Neural cell (in vitro differentiated cells): ENCODE data around the gene PPIL4. TPM values are rescaled to one million over a fixed set of nuclear protein-coding genes. Genes with fewer than 3 reads are reported as not detected.

Experiments
- H2AFZ ChIP-seq: fragments of 200-600, 300-800 bp; sonication (generic), shearing (Covaris generic); 2 replicates; pipeline ENCODE4 v1.6.0; 2014; ENCODE audit warnings: low read depth, mild to moderate bottlenecking, antibody characterized with exemption, low read length, moderate library complexity
- H3F3A ChIP-seq: fragments of 200-600 bp; shearing (Covaris generic); 2 replicates; pipeline ENCODE4 v1.6.1; 2016; ENCODE audit warnings: mild to moderate bottlenecking, moderate library complexity, mixed read lengths, antibody characterized with exemption, low read length; ENCODE audit not compliant: insufficient read depth, poor library complexity, severe bottlenecking
- H3K27ac ChIP-seq: fragments of 200-600, 300-800 bp; sonication (generic), shearing (Covaris generic); 2 replicates; pipeline ENCODE4 v1.5.1; 2014; ENCODE audit warnings: mild to moderate bottlenecking, low read length, moderate library complexity
- H3K27me3 ChIP-seq: fragments of 300-800, 200-600 bp; sonication (generic), shearing (Covaris generic); 2 replicates; pipeline ENCODE4 v1.6.0; 2014; ENCODE audit warnings: mild to moderate bottlenecking, low read depth, low read length, moderate library complexity; ENCODE audit not compliant: insufficient read depth
- H3K36me3 ChIP-seq: fragments of 300-800, 200-600 bp; sonication (generic), shearing (Covaris generic); 2 replicates; pipeline ENCODE4 v1.5.1; 2014; ENCODE audit warnings: mild to moderate bottlenecking, antibody characterized with exemption, low read length, moderate library complexity; ENCODE audit not compliant: insufficient read depth
- H3K4me2 ChIP-seq: fragments of 300-800, 200-600 bp; sonication (generic), shearing (Covaris generic); 2 replicates; pipeline ENCODE4 v1.6.0; 2014; ENCODE audit warnings: mild to moderate bottlenecking, low read length
- H3K4me3 ChIP-seq: fragments of 300-800, 200-600 bp; sonication (generic), shearing (Covaris generic); 2 replicates; pipeline ENCODE4 v1.5.1; 2014; ENCODE audit warnings: mild to moderate bottlenecking, low read length, moderate library complexity
- H3K79me2 ChIP-seq: fragments of 200-600 bp; shearing (Covaris generic); replicated peaks from 2 replicates; pipeline ENCODE4 v1.6.0; 2014; ENCODE audit warnings: mild to moderate bottlenecking, low read length, moderate library complexity; ENCODE audit not compliant: insufficient read depth
- H3K9ac ChIP-seq: fragments of 300-800, 200-600 bp; sonication (generic), shearing (Covaris generic); 2 replicates; pipeline ENCODE4 v1.6.1; 2016; ENCODE audit warnings: mild to moderate bottlenecking, low read length, mixed read lengths
- H3K9me2 ChIP-seq: fragments of 200-600 bp; shearing (Covaris generic); 2 replicates; pipeline ENCODE4 v1.6.1; 2016; ENCODE audit warnings: mild to moderate bottlenecking, low read length, mixed read lengths; ENCODE audit not compliant: insufficient read depth
- H3K9me3 ChIP-seq: fragments of 200-600, 300-800 bp; sonication (generic), shearing (Covaris generic); 2 replicates; pipeline ENCODE4 v1.6.1; 2016; ENCODE audit warnings: mild to moderate bottlenecking, mixed run types, low read length, moderate library complexity, mixed read lengths
- H4K20me1 ChIP-seq: fragments of 200-600 bp; shearing (Covaris generic); 2 replicates; pipeline ENCODE4 v1.6.1; 2016; ENCODE audit warnings: mild to moderate bottlenecking, mixed run types; ENCODE audit not compliant: insufficient read depth
- EP300 ChIP-seq: fragments of 450-650 bp; conservative IDR thresholded peaks from 2 replicates; pipeline ENCODE4 v1.6.1; 2014; ENCODE audit warnings: antibody characterized with exemption, mild to moderate bottlenecking, moderate library complexity; ENCODE audit not compliant: poor library complexity, severe bottlenecking
- EZH2 ChIP-seq: fragments of 200-600, 300-800 bp; shearing (Covaris generic), sonication (generic); IDR thresholded peaks from 2 replicates; pipeline ENCODE4 v1.6.1; 2014; ENCODE audit warnings: antibody characterized with exemption, low read length, borderline replicate concordance, mild to moderate bottlenecking; ENCODE audit not compliant: insufficient read depth, poor library complexity, severe bottlenecking
- MXI1 ChIP-seq: fragments of 450-650 bp; conservative IDR thresholded peaks from 2 replicates; pipeline ENCODE4 v1.6.1; 2014; ENCODE audit warnings: antibody characterized with exemption, mild to moderate bottlenecking; ENCODE audit not compliant: poor library complexity, severe bottlenecking
- POLR2AphosphoS5 ChIP-seq: IDR thresholded peaks from 2 replicates; pipeline ENCODE4 v1.6.1; 2012
- RAD21 ChIP-seq: fragments of 450-650 bp; conservative IDR thresholded peaks from 2 replicates; pipeline ENCODE4 v1.6.1; 2014; ENCODE audit warnings: antibody characterized with exemption, mild to moderate bottlenecking, moderate library complexity
- REST ChIP-seq: IDR thresholded peaks from 2 replicates; pipeline ENCODE4 v1.6.1; 2012; ENCODE audit warnings: borderline replicate concordance
- SMC3 ChIP-seq: fragments of 450-650 bp; conservative IDR thresholded peaks from 2 replicates; pipeline ENCODE4 v1.6.1; 2014; ENCODE audit warnings: antibody characterized with exemption, mild to moderate bottlenecking, moderate library complexity; ENCODE audit not compliant: poor library complexity
- TAF1 ChIP-seq: IDR thresholded peaks from 2 replicates; pipeline ENCODE4 v1.6.1; 2012; ENCODE audit warnings: low read depth
- polyA plus RNA-seq: library from polyadenylated mRNA; depleted of rRNA; stranded (reverse); fragments of >200 nt; gene quantifications from 2 replicates; pipeline ENCODE4 v1.2.3, GENCODE V29; 2014
- TF ChIP-seq, protein P1 (sequence below): fragments of 450-650 bp; IDR thresholded peaks from 2 replicates; pipeline ENCODE4 v1.5.1; 2014; ENCODE audit warnings: antibody characterized with exemption, mild to moderate bottlenecking, moderate library complexity; ENCODE audit not compliant: poor library complexity, severe bottlenecking

PPIL4 gene
- polyA plus RNA-seq, 1 donor from 2014 or later = 57.2 TPM

DNA sequence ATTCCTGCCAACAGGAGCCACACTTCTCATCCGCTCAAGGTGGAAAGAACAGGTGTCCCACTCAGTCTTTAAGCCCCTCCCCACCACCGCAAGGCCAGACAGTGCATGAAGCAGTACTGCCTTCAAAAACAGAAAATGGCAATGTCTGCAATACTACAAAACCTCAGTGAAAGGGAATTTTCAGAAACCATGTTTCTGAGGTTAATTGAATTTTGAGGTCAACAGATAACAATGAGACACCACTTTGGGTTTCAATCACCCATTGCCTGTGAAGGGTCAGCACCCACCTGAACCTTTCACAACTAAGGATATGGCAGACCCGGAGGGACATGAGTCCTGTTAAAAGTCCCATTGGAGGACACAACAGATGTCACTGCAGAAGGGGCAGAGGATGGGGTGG lies 74.0 kb downstream of the PPIL4 start:
- no peak for TF ChIP-seq EP300
- TF ChIP-seq, protein P1, sequence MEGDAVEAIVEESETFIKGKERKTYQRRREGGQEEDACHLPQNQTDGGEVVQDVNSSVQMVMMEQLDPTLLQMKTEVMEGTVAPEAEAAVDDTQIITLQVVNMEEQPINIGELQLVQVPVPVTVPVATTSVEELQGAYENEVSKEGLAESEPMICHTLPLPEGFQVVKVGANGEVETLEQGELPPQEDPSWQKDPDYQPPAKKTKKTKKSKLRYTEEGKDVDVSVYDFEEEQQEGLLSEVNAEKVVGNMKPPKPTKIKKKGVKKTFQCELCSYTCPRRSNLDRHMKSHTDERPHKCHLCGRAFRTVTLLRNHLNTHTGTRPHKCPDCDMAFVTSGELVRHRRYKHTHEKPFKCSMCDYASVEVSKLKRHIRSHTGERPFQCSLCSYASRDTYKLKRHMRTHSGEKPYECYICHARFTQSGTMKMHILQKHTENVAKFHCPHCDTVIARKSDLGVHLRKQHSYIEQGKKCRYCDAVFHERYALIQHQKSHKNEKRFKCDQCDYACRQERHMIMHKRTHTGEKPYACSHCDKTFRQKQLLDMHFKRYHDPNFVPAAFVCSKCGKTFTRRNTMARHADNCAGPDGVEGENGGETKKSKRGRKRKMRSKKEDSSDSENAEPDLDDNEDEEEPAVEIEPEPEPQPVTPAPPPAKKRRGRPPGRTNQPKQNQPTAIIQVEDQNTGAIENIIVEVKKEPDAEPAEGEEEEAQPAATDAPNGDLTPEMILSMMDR = no peak
- no peak for TF ChIP-seq POLR2AphosphoS5
- no peak for TF ChIP-seq MXI1
- no peak for TF ChIP-seq SMC3
- TF ChIP-seq TAF1 = no peak
- no peak for TF ChIP-seq REST
- TF ChIP-seq EZH2 = no peak
- no peak for TF ChIP-seq RAD21
- Histone ChIP-seq H3K27me3 (no peaks in the 10 kb centered on the region), H3K27ac (no peak overlapping the region), H3K36me3 (no peaks in the 10 kb centered on the region), H3K79me2 (no peaks in the 10 kb centered on the region), H2AFZ (no peak overlapping the region), H3K9me2 (no peaks in the 10 kb centered on the region), H3K9me3 (no peaks in the 10 kb centered on the region), H3F3A (no peaks in the 10 kb centered on the region), H4K20me1 (no peaks in the 10 kb centered on the region), H3K4me3 (no peak overlapping the region), H3K4me2 (no peak overlapping the region), H3K9ac (no peak overlapping the region)

DNA sequence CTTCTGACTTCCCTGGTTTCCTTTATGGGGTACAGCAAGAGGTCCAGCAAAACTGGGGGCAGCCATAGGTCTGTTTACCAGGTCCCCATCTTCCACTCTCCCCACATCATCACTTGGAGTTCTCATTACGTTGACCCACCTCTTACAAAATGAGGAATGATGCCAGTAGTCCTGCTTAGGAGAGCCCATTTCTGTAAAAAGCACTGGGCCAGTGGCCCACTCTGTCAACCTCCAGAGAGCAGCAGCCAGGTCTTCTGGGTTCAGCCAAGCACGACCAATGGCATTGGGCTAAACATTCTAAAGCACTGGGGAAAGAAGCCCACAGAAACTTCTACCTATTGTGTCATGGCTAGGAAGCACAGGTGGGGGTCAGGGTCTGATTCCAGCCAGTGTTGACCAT lies 74.9 kb downstream of the PPIL4 start:
- Histone ChIP-seq H3K79me2 (no peaks in the 10 kb centered on the region), H3K27me3 (no peaks in the 10 kb centered on the region), H3K9me3 (no peaks in the 10 kb centered on the region), H2AFZ (no peak overlapping the region), H3K4me3 (no peak overlapping the region), H3K27ac (no peak overlapping the region), H3K9ac (no peak overlapping the region), H3K36me3 (no peaks in the 10 kb centered on the region), H3F3A (no peaks in the 10 kb centered on the region), H4K20me1 (no peaks in the 10 kb centered on the region), H3K9me2 (no peaks in the 10 kb centered on the region), H3K4me2 (no peak overlapping the region)
- no peak for TF ChIP-seq MXI1
- TF ChIP-seq, protein P1 = no peak
- TF ChIP-seq SMC3 = no peak
- no peak for TF ChIP-seq TAF1
- TF ChIP-seq EZH2 = no peak
- TF ChIP-seq POLR2AphosphoS5 = no peak
- TF ChIP-seq EP300 = no peak
- TF ChIP-seq RAD21 = no peak
- no peak for TF ChIP-seq REST
